Osteoblast (primary cell): ENCODE results near the gene NR2E1. TPM values are rescaled to one million over a fixed set of nuclear protein-coding genes. Genes with fewer than 3 reads are reported as not detected.

ENCODE experiments used
- DNase-seq: peaks from one replicate; pipeline ENCODE4 v3.0.0; 2011; ENCODE audit warnings: low spot score, mixed read lengths; ENCODE audit not compliant: insufficient read length; ENCODE audit errors: missing footprints
- H2AFZ ChIP-seq: 2 replicates; pipeline ENCODE4 v1.6.0; 2011; ENCODE audit warnings: mild to moderate bottlenecking, low read length
- H3K27ac ChIP-seq: 2 replicates; pipeline ENCODE4 v1.5.1; 2011; ENCODE audit warnings: mild to moderate bottlenecking, low read depth, low read length, moderate library complexity
- H3K27me3 ChIP-seq: 2 replicates; pipeline ENCODE4 v1.6.0; 2012; ENCODE audit warnings: mild to moderate bottlenecking, control low read depth, inconsistent platforms, low read length, moderate library complexity; ENCODE audit not compliant: insufficient read depth
- H3K36me3 ChIP-seq: 2 replicates; pipeline ENCODE4 v1.5.1; 2011; ENCODE audit warnings: mild to moderate bottlenecking, low read length, control low read depth, moderate library complexity; ENCODE audit not compliant: insufficient read depth
- H3K4me1 ChIP-seq: 2 replicates; pipeline ENCODE4 v1.5.1; 2011; ENCODE audit warnings: mild to moderate bottlenecking, low read length, control low read depth, moderate library complexity; ENCODE audit not compliant: insufficient read depth
- H3K4me2 ChIP-seq: 2 replicates; pipeline ENCODE4 v1.6.0; 2011; ENCODE audit warnings: mild to moderate bottlenecking, low read length; ENCODE audit not compliant: insufficient read depth
- H3K4me3 ChIP-seq: fragments of 200-600 bp; sonication (generic); 3 replicates; pipeline ENCODE4 v1.5.1; 2012; ENCODE audit warnings: mild to moderate bottlenecking, low read length, inconsistent platforms; ENCODE audit not compliant: insufficient read depth
- H3K79me2 ChIP-seq: 2 replicates; pipeline ENCODE4 v1.6.0; 2012; ENCODE audit warnings: mild to moderate bottlenecking, low read length, control low read depth, inconsistent platforms; ENCODE audit not compliant: insufficient read depth
- H3K9me3 ChIP-seq: 2 replicates; pipeline ENCODE4 v1.5.1; 2011; ENCODE audit warnings: low read depth, low read length, control low read depth
- H4K20me1 ChIP-seq: 2 replicates; pipeline ENCODE4 v1.6.0; 2012; ENCODE audit warnings: mild to moderate bottlenecking, low read length, control low read depth; ENCODE audit not compliant: insufficient read depth
- CTCF ChIP-seq: IDR thresholded peaks from 2 replicates; pipeline ENCODE4 v1.5.1; 2011; ENCODE audit warnings: mild to moderate bottlenecking, low read depth, low read length, moderate library complexity; ENCODE audit errors: extremely low read depth
- total RNA-seq: library from RNA; depleted of rRNA; stranded (reverse); fragments of >200 nt; gene quantifications from 2 replicates; pipeline ENCODE4 v1.2.3, GENCODE V29; 2012

NR2E1 gene
- total RNA-seq, 1 donor, result not detected

- Histone ChIP-seq H3K27ac (no peak overlapping the region), H3K4me3 (no peak overlapping the region), H4K20me1 (no peaks in the 10 kb centered on the region)
Observed at GRCh38 chr6:108186226-108186625, 20.4 kb downstream of the NR2E1 start.

DNA sequence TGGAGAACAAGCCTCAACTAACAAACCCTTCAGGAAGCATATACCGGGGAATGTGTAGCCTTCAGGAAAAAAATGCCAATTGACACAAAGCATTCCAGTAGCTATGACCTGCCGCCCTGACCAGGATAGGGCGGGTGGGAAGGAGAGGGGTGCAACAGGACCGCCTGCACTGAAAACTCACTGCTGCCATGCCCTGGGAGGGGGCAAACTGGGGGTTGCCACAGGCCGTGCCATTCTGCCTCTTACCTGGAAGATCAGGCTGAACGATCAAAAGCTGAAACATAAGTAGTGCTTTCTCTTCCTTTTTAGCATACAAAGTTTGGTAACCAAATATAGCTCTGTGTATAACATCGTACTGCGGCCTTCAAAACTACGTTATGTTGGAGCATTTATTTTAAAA, 21.7 kb downstream of the NR2E1 start:
- H3K36me3 ChIP-seq, result no peaks in the 10 kb centered on the region
- no peaks in the 10 kb centered on the region for H3K4me1 ChIP-seq
- DNase-seq, result no peak
- H3K4me2 ChIP-seq, result no peak overlapping the region
- TF ChIP-seq CTCF, result no peak
- peaks cover 19% of the 10 kb centered on the region for H3K27me3 ChIP-seq
- H4K20me1 ChIP-seq, result no peaks in the 10 kb centered on the region
- no peaks in the 10 kb centered on the region for H3K79me2 ChIP-seq
- no peaks in the 10 kb centered on the region for H3K9me3 ChIP-seq
- H3K4me3 ChIP-seq, result no peak overlapping the region
- no peak overlapping the region for H3K27ac ChIP-seq
- no peak overlapping the region for H2AFZ ChIP-seq

More at GRCh38 chr6:108186226-108186625, 20.4 kb downstream of the NR2E1 start:
- H3K4me1 ChIP-seq, result no peaks in the 10 kb centered on the region
- H3K79me2 ChIP-seq, result no peaks in the 10 kb centered on the region
- no peak for TF ChIP-seq CTCF
- H2AFZ ChIP-seq, result no peak overlapping the region
- H3K9me3 ChIP-seq, result no peaks in the 10 kb centered on the region
- H3K27me3 ChIP-seq, result peaks cover 22% of the 10 kb centered on the region
- H3K36me3 ChIP-seq, result no peaks in the 10 kb centered on the region
- no peak for DNase-seq
- no peak overlapping the region for H3K4me2 ChIP-seq

DNA sequence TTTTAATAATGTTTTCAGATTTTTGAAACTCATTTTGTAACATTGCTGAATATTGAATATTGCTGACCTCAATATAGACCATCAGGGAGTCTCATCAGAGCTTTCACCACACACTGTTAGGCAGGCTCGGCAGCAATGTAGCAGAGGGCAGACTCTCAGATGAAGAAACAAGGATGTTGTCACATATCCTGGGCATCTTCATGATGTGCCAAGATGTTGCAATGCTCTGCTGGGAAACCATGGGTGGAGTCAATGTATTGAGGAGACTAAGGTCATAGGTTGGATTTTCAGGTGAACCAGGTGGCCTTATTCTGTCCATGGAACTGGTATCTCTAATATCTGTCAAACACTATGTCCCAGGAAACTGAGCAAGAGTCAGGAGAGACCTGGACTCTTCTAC, 27.3 kb downstream of the NR2E1 start:
- Histone ChIP-seq H4K20me1 (no peaks in the 10 kb centered on the region), H3K36me3 (no peaks in the 10 kb centered on the region), H3K9me3 (no peaks in the 10 kb centered on the region), H3K4me2 (no peak overlapping the region), H3K27me3 (peaks cover under 1% of the 10 kb centered on the region), H3K4me1 (no peaks in the 10 kb centered on the region), H2AFZ (no peak overlapping the region), H3K4me3 (no peak overlapping the region), H3K27ac (no peak overlapping the region), H3K79me2 (no peaks in the 10 kb centered on the region)
- no peak for TF ChIP-seq CTCF
- no peak for DNase-seq

- TF ChIP-seq CTCF, result no peak
Observed at GRCh38 chr6:108193835-108194234, 28.0 kb downstream of the NR2E1 start.

More at GRCh38 chr6:108193835-108194234, 28.0 kb downstream of the NR2E1 start:
- H3K27me3 ChIP-seq, result no peaks in the 10 kb centered on the region
- no peak overlapping the region for H3K4me2 ChIP-seq
- H3K36me3 ChIP-seq, result no peaks in the 10 kb centered on the region
- H3K9me3 ChIP-seq, result no peaks in the 10 kb centered on the region
- H2AFZ ChIP-seq, result no peak overlapping the region
- H3K4me3 ChIP-seq, result no peak overlapping the region
- DNase-seq, result no peak
- H3K27ac ChIP-seq, result no peak overlapping the region
- H3K79me2 ChIP-seq, result no peaks in the 10 kb centered on the region
- H3K4me1 ChIP-seq, result no peaks in the 10 kb centered on the region
- H4K20me1 ChIP-seq, result no peaks in the 10 kb centered on the region
